GM12873 (cell line): Measurements from ENCODE around the gene SLC10A3.

Experiments used
- CTCF ChIP-seq: IDR thresholded peaks from 2 replicates; pipeline ENCODE4 v1.5.1; 2012; ENCODE audit warnings: low read depth, mild to moderate bottlenecking, moderate library complexity, low read length, control low read depth; ENCODE audit not compliant: insufficient read depth; ENCODE audit errors: missing control alignments

The SLC10A3 gene

GRCh38 chrX:154515090-154515965 is 24.9 kb upstream of the SLC10A3 start:
- TF ChIP-seq CTCF = no peak

GRCh38 chrX:154513716-154514115 is 23.3 kb upstream of the SLC10A3 start:
- TF ChIP-seq CTCF = no peak

- no peak for TF ChIP-seq CTCF
Observed at GRCh38 chrX:154512879-154513553, 22.6 kb upstream of the SLC10A3 start.

- no peak for TF ChIP-seq CTCF
Observed at GRCh38 chrX:154511761-154512160, 21.3 kb upstream of the SLC10A3 start.

GRCh38 chrX:154509455-154509854 is 19.0 kb upstream of the SLC10A3 start:
- no peak for TF ChIP-seq CTCF

- TF ChIP-seq CTCF = no peak
Observed at GRCh38 chrX:154508384-154508745, 17.9 kb upstream of the SLC10A3 start.

GRCh38 chrX:154507673-154508383 is 17.4 kb upstream of the SLC10A3 start:
- no peak for TF ChIP-seq CTCF
